SH-SY5Y (cell line): Measurements from ENCODE around the gene GDNF.

ENCODE experiments used
- GATA2 ChIP-seq: IDR thresholded peaks from 2 replicates; pipeline ENCODE4 v1.6.1; 2011; ENCODE audit warnings: mild to moderate bottlenecking, low read depth, low read length
- GATA3 ChIP-seq: IDR thresholded peaks from 2 replicates; pipeline ENCODE4 v1.6.1; 2011; ENCODE audit warnings: low read depth, mild to moderate bottlenecking, low read length, moderate library complexity

DNA sequence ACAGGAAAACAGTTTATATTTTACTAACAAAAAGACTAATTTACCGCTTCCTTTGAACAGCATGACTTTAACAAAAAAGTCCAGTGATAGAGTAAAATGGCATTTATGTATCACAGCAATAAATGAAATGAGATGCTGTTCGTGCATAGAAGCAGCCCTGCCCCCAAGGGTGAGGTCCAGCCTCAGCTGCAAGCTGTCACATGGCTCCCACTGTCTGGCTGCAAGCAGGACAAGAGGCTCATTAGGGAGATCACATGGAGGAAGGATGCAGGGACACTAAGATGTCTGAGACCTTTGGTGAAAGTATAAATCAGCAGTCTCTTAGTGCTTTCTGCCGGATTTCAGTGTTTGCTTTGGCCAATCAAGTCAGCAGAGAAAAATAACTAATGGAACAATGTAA lies 23.0 kb downstream of the GDNF start:
- TF ChIP-seq GATA2 (no peak), GATA3 (no peak)
